H1 (cell line): ENCODE measurements around the gene MAFG. TPM values are rescaled to one million over a fixed set of nuclear protein-coding genes. Genes with fewer than 3 reads are reported as not detected.

Experiments used
- CTCF ChIA-PET: fragments of 300-600 bp; sonication (Branson Sonifier 250); formaldehyde crosslinking; loops from one replicate; lab custom pipeline; 2021; ENCODE audit not compliant: partially characterized antibody; lab: Charles Lee
- POLR2A ChIA-PET: fragments of 300-600 bp; sonication (Branson Sonifier 250); formaldehyde crosslinking; loops from one replicate; lab custom pipeline; 2021; ENCODE audit warnings: inconsistent platforms; ENCODE audit not compliant: partially characterized antibody; lab: Charles Lee
- DNase-seq, 2 experiments: peaks; one replicate each; pipeline versions ENCODE4 v3.0.0 to v3.0.0-alpha.2; 2010 to 2022; ENCODE audit warnings: low spot score in 2 of 2, low read depth in 1 of 2, mixed read lengths in 1 of 2
- FAIRE-seq: peaks from 2 replicates; lab custom pipeline; 2011; peaks lifted over from hg19 to GRCh38; lab: Jason Lieb, UNC
- H2AFZ ChIP-seq: 2 replicates; pipeline ENCODE4 v1.8.1; 2012; ENCODE audit warnings: low read length, inconsistent platforms
- H2AK5ac ChIP-seq: 2 replicates; pipeline ENCODE4 v1.6.1; 2013; ENCODE audit warnings: low read depth, low read length
- H2BK120ac ChIP-seq: replicated peaks from 2 replicates; pipeline ENCODE3; 2013; ENCODE audit warnings: low read depth, low read length, inconsistent platforms
- H2BK12ac ChIP-seq: 2 replicates; pipeline ENCODE4 v1.6.1; 2013; ENCODE audit warnings: low read depth, low read length
- H2BK15ac ChIP-seq: 2 replicates; pipeline ENCODE4 v1.6.1; 2013; ENCODE audit warnings: low read length
- H2BK20ac ChIP-seq: 2 replicates; pipeline ENCODE4 v1.6.1; 2013; ENCODE audit warnings: low read length
- H2BK5ac ChIP-seq: 2 replicates; pipeline ENCODE4 v1.6.1; 2013; ENCODE audit warnings: low read depth, low read length
- H3K14ac ChIP-seq: 2 replicates; pipeline ENCODE4 v1.6.1; 2013; ENCODE audit warnings: inconsistent platforms; ENCODE audit not compliant: insufficient read length
- H3K18ac ChIP-seq: 2 replicates; pipeline ENCODE4 v1.6.1; 2013; ENCODE audit warnings: low read length; ENCODE audit errors: extremely low read depth
- H3K23ac ChIP-seq: 2 replicates; pipeline ENCODE4 v1.6.1; 2013; ENCODE audit warnings: inconsistent platforms; ENCODE audit not compliant: insufficient read length
- H3K23me2 ChIP-seq: 2 replicates; pipeline ENCODE4 v1.6.1; 2013; ENCODE audit warnings: low read depth, low read length
- H3K27ac ChIP-seq: 2 replicates; pipeline ENCODE4 v1.6.1; 2011; ENCODE audit warnings: low read depth, low read length, inconsistent platforms
- H3K27me3 ChIP-seq, 4 experiments: replicated peaks in 1 of 4; 1 replicate in 1 of 4; 2 replicates in 3 of 4; pipeline versions ENCODE4 v1.6.1 to v1.8.1; 2011 to 2013; ENCODE audit warnings: low read length in 3 of 4, mild to moderate bottlenecking in 3 of 4, inconsistent platforms in 2 of 4, mixed read lengths in 2 of 4, moderate library complexity in 1 of 4; ENCODE audit not compliant: control insufficient read depth in 3 of 4, insufficient read depth in 3 of 4; ENCODE audit errors: extremely low read depth in 1 of 4
- H3K36me3 ChIP-seq, 4 experiments: 2 replicates each; pipeline versions ENCODE4 v1.6.1 to v1.8.1; 2011 to 2013; ENCODE audit warnings: mild to moderate bottlenecking in 4 of 4, low read length in 3 of 4, moderate library complexity in 2 of 4, control low read depth in 1 of 4, inconsistent platforms in 1 of 4; ENCODE audit not compliant: insufficient read depth in 4 of 4, control insufficient read depth in 2 of 4
- H3K4ac ChIP-seq: replicated peaks from 2 replicates; pipeline ENCODE3; 2013; ENCODE audit warnings: low read length, low read depth, mixed read lengths, inconsistent platforms; ENCODE audit not compliant: insufficient read length
- H3K4me1 ChIP-seq, 4 experiments: replicated peaks in 1 of 4; 1 replicate in 1 of 4; 2 replicates in 3 of 4; pipeline versions ENCODE4 v1.6.1 to v1.8.1; 2011 to 2013; ENCODE audit warnings: low read length in 3 of 4, inconsistent platforms in 2 of 4, mixed read lengths in 1 of 4; ENCODE audit not compliant: insufficient read depth in 4 of 4, control insufficient read depth in 3 of 4
- H3K4me2 ChIP-seq, 2 experiments: 2 replicates each; pipeline versions ENCODE4 v1.6.1 to v1.8.1; 2011 to 2013; ENCODE audit warnings: low read depth in 2 of 2, low read length in 2 of 2, control low read depth in 1 of 2, inconsistent platforms in 1 of 2, mild to moderate bottlenecking in 1 of 2; ENCODE audit not compliant: insufficient read depth in 1 of 2
- H3K4me3 ChIP-seq, 4 experiments: fragments of 200-600, 300-600 bp in 1 of 4; sonication (generic), shearing (Covaris generic), sonication (Bioruptor Twin) in 1 of 4; 2 replicates each; pipeline versions ENCODE4 v1.5.1 to v1.8.1; 2011 to 2016; ENCODE audit warnings: low read length in 4 of 4, low read depth in 3 of 4, control low read depth in 2 of 4, inconsistent platforms in 2 of 4, mild to moderate bottlenecking in 2 of 4, mixed read lengths in 1 of 4, moderate library complexity in 1 of 4; ENCODE audit not compliant: insufficient read depth in 2 of 4; ENCODE audit errors: extremely low read depth in 1 of 4
- H3K56ac ChIP-seq: replicated peaks from 2 replicates; pipeline ENCODE3; 2013; ENCODE audit warnings: low read depth, mild to moderate bottlenecking, mixed read lengths, low read length, inconsistent platforms; ENCODE audit not compliant: insufficient read length
- H3K79me1 ChIP-seq: 2 replicates; pipeline ENCODE4 v1.6.1; 2013; ENCODE audit warnings: low read depth, low read length, control low read depth
- H3K79me2 ChIP-seq, 2 experiments: 2 replicates each; pipeline versions ENCODE4 v1.6.1 to v1.8.1; 2012 to 2013; ENCODE audit warnings: low read length in 2 of 2, mild to moderate bottlenecking in 2 of 2, inconsistent platforms in 1 of 2; ENCODE audit not compliant: insufficient read depth in 2 of 2, control insufficient read depth in 1 of 2
- H3K9ac ChIP-seq, 4 experiments: replicated peaks in 1 of 4; 1 replicate in 1 of 4; 2 replicates in 3 of 4; pipeline versions ENCODE4 v1.6.1 to v1.8.1; 2011 to 2013; ENCODE audit warnings: low read depth in 3 of 4, low read length in 3 of 4, control low read depth in 2 of 4, mild to moderate bottlenecking in 2 of 4, moderate library complexity in 2 of 4, inconsistent platforms in 1 of 4; ENCODE audit errors: extremely low read depth in 1 of 4
- H3K9me3 ChIP-seq, 2 experiments: 2 replicates each; pipeline versions ENCODE4 v1.6.1 to v1.8.1; 2012 to 2013; ENCODE audit warnings: mild to moderate bottlenecking in 2 of 2, moderate library complexity in 2 of 2, control low read depth in 1 of 2, inconsistent platforms in 1 of 2, low read depth in 1 of 2, low read length in 1 of 2, mixed read lengths in 1 of 2; ENCODE audit not compliant: insufficient read depth in 2 of 2
- H4K20me1 ChIP-seq, 2 experiments: replicated peaks in 1 of 2; 2 replicates each; pipeline versions ENCODE3 to v1.8.1; 2011 to 2013; ENCODE audit warnings: inconsistent platforms in 2 of 2, low read length in 2 of 2, mild to moderate bottlenecking in 1 of 2; ENCODE audit not compliant: insufficient read depth in 2 of 2, control insufficient read depth in 1 of 2
- H4K5ac ChIP-seq: 2 replicates; pipeline ENCODE4 v1.6.1; 2013; ENCODE audit warnings: low read length, low read depth, mixed read lengths, inconsistent platforms; ENCODE audit not compliant: insufficient read length
- H4K8ac ChIP-seq: 2 replicates; pipeline ENCODE4 v1.8.0; 2013; ENCODE audit warnings: mild to moderate bottlenecking, moderate library complexity, low read length, inconsistent platforms; ENCODE audit not compliant: insufficient read depth; ENCODE audit errors: extremely low read depth
- H4K91ac ChIP-seq: replicated peaks from 2 replicates; pipeline ENCODE3; 2013; ENCODE audit warnings: low read length, mixed read lengths, inconsistent platforms; ENCODE audit not compliant: insufficient read length
- BRCA1 ChIP-seq: IDR thresholded peaks from 2 replicates; pipeline ENCODE4 v1.6.1; 2012; ENCODE audit warnings: low read depth, low read length, improper control_type of control experiment
- CHD1 ChIP-seq: IDR thresholded peaks from 2 replicates; pipeline ENCODE4 v1.6.1; 2012; ENCODE audit warnings: low read depth, low read length, improper control_type of control experiment
- NRF1 ChIP-seq: IDR thresholded peaks from 2 replicates; pipeline ENCODE4 v1.6.1; 2011; ENCODE audit warnings: mild to moderate bottlenecking, low read depth, low read length, improper control_type of control experiment
- RAD21 ChIP-seq, 2 experiments: IDR thresholded peaks in 1 of 2; conservative IDR thresholded peaks in 1 of 2; 2 replicates each; pipeline ENCODE4 v1.6.1; 2011; ENCODE audit warnings: low read depth in 2 of 2, low read length in 2 of 2, improper control_type of control experiment in 1 of 2, inconsistent platforms in 1 of 2, mild to moderate bottlenecking in 1 of 2, moderate library complexity in 1 of 2
- TAF7 ChIP-seq: optimal IDR thresholded peaks from 2 replicates; pipeline ENCODE3; 2011; ENCODE audit warnings: low read depth, mild to moderate bottlenecking, inconsistent platforms, low read length, moderate library complexity, borderline replicate concordance
- TBP ChIP-seq: IDR thresholded peaks from 2 replicates; pipeline ENCODE4 v1.6.1; 2011; ENCODE audit warnings: low read depth, low read length, improper control_type of control experiment
- WGBS, 2 experiments: shearing (Covaris generic) in 1 of 2; methylation state at CpG; one replicate each; pipeline versions ENCODE4 v1.1.6 to v1.1.7; 2013 to 2015; ENCODE audit warnings: low lambda C conversion rate in 2 of 2, mixed read lengths in 2 of 2, inconsistent platforms in 1 of 2, low coverage in 1 of 2, missing lambda C conversion rate in 1 of 2; ENCODE audit not compliant: insufficient replicate concordance in 2 of 2, insufficient coverage in 1 of 2, insufficient read length in 1 of 2; ENCODE audit errors: extremely low coverage in 1 of 2, missing lambda C conversion rate in 1 of 2; 5-methylcytosine and 5-hydroxymethylcytosine counted together
- polyA plus RNA-seq, 7 experiments: library from polyadenylated mRNA; depleted of rRNA in 3 of 7; stranded (reverse) in 5 of 7; unstranded in 2 of 7; fragments of >200 nt in 5 of 7; fragments of 200-250 nt in 2 of 7; gene quantifications; 1 replicate in 5 of 7; 2 replicates in 1 of 7; 4 replicates in 1 of 7; pipeline versions ENCODE4 v1.2.1 to v1.2.3, GENCODE V29; 2011 to 2013; ENCODE audit warnings: missing spikeins in 2 of 7, mixed read lengths in 2 of 7
- total RNA-seq: library from RNA; stranded (reverse); fragmentation: NEBNext Ultra II Directional; extraction: Animal tissue kit (Norgen Biotek cat#: 25700); gene quantifications from 2 replicates; pipeline ENCODE4 v1.2.1, GENCODE V29; 2021

Gene MAFG
- total and polyA plus RNA-seq, 2 of the 8 experiments (the other 6 are each of a cell fraction or from before 2014, with no cell fraction given) = 25.5 to 26.9 TPM

DNA sequence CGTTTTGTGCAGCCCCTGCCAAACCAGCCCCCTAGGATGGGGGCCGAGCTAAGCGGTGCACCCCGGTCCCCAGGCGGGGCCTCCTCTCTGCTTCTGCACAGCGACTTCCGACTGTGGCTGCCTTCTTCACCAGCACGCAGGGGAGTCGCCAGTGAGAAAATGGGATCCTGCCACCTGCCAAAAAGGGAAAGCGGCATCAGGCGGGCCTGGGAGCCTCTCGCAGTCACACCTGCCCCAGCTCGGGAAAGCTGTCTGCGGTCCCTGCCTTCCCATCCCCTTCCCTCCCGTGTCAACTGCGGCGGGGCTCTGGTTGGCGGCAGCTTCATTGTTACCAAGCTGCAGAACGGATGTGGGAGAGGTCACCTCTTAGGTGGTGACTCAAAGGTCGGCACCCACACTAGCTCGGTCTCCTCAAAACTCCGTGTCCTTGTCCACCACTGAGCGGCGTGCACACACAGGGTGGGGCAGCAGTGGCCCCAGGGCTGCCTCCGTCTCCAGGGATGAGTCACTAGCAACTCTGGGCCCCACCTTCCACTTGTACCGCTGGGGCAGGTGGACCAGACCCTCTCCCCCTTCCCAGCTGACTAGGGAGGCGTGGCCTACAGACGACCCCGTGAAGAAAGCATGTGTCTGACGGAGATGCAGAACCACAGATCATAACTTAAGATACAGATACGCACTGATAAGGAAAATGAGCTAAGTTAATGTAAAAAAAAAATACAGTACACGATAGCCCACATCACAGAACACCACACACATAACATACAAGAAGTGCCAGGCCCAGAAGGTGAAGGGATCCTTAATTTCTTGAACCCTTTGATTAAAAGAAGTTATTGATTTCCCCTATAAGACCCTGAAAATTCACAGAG, 14.9 kb downstream of the MAFG start:
- peaks cover 0 to 10% of the 10 kb centered on the region in 2 experiments; a peak in 2 of 4 replicates for H3K79me2 ChIP-seq
- peaks cover 11% of the 10 kb centered on the region for H3K23me2 ChIP-seq
- peaks cover 2% of the 10 kb centered on the region for H3K79me1 ChIP-seq
- H2BK5ac ChIP-seq = 0 out of 2 replicates have a peak overlapping the region, but pooled peaks have one; percentile 18
- no peak overlapping the region for H4K8ac ChIP-seq
- CTCF ChIA-PET = interaction anchor here (0.9 to 2.5 kb wide), 6 partner anchors 13 to 293 kb away, joined by 3 to 8 read pairs (median 5); partner anchors contain the start of gene NOTUM
- TF ChIP-seq CHD1 (no peak), TBP (no peak), RAD21 (IDR thresholded peaks at IDR 0.05 in 1 of 2, conservative IDR thresholded peaks at IDR 0.05 in 1 of 2; ENCODE audit: low read depth in 2 of 2, low read length in 2 of 2) (no peak), TAF7 (no peak), BRCA1 (no peak), NRF1 (no peak)
- H3K27me3 ChIP-seq = peaks cover 0 to 4% (median 2%) of the 10 kb centered on the region in 4 experiments; a peak in 2 of 7 replicates
- no peak overlapping the region for H4K5ac ChIP-seq
- no peak overlapping the region for H3K4ac ChIP-seq
- FAIRE-seq (no peak), DNase-seq (no peak)
- peaks cover 6 to 45% of the 10 kb centered on the region in 2 experiments for H4K20me1 ChIP-seq
- no peak overlapping the region for H3K56ac ChIP-seq
- H3K9me3 ChIP-seq = no peaks in the 10 kb centered on the region
- no peak overlapping the region for H3K18ac ChIP-seq
- H2BK15ac ChIP-seq = no peak overlapping the region
- H2BK120ac ChIP-seq = no peak overlapping the region
- H4K91ac ChIP-seq = no peak overlapping the region
- H3K4me1 ChIP-seq = peaks cover 0 to 18% (median 8%) of the 10 kb centered on the region in 4 experiments; a peak in 6 of 7 replicates
- no peak overlapping the region for H2AK5ac ChIP-seq
- no peak overlapping the region for H3K4me3 ChIP-seq
- H2AFZ ChIP-seq = no peak overlapping the region
- 0 out of 2 replicates have a peak overlapping the region, but pooled peaks have one; percentile 9 for H2BK12ac ChIP-seq
- H2BK20ac ChIP-seq = no peak overlapping the region
- no peak overlapping the region for H3K14ac ChIP-seq
- H3K36me3 ChIP-seq = peaks cover 8 to 25% (median 19%) of the 10 kb centered on the region in 4 experiments
- POLR2A ChIA-PET = interaction anchor here (0.5 to 8.7 kb wide), 7 partner anchors 9 to 144 kb away, joined by 3 to 135 read pairs (median 4); partner anchors contain the start of genes MAFG and NPB
- no peak overlapping the region for H3K27ac ChIP-seq
- no peak overlapping the region for H3K9ac ChIP-seq
- no peak overlapping the region for H3K4me2 ChIP-seq
- H3K23ac ChIP-seq = no peak overlapping the region
- WGBS, 2 experiments = 90% methylated on average over 29 of the region's 32 CpGs; no CpG with 5 or more reads in 1 of the 2 experiments
